ENCODE data around the gene PLXNA2. TPM values are rescaled to one million over a fixed set of nuclear protein-coding genes. Genes with fewer than 3 reads are reported as not detected.

The PLXNA2 gene
- total RNA-seq, 1 donor from 2014 or later = 17.7 TPM

- Mint-ChIP-seq H3K27ac (ENCODE audit: unreplicated experiment) (no peak overlapping the region), H3K27me3 (ENCODE audit: low read depth, unreplicated experiment) (peaks cover 16% of the 10 kb centered on the region), H3K4me1 (ENCODE audit: low read depth, unreplicated experiment) (peaks cover 9% of the 10 kb centered on the region), H3K9me3 (ENCODE audit: unreplicated experiment) (no peaks in the 10 kb centered on the region), H3K4me3 (ENCODE audit: unreplicated experiment) (no peak overlapping the region), H3K36me3 (ENCODE audit: low read depth, unreplicated experiment) (peaks cover 5% of the 10 kb centered on the region)
- DNase-seq (ENCODE audit: low read depth) (peak; percentile 76), FAIRE-seq (no peak)
- Histone ChIP-seq H3K27ac (ENCODE audit: low read depth, low read length) (no peak overlapping the region), H3K9me3 (ENCODE audit: insufficient read depth, low read depth, low read length) (no peaks in the 10 kb centered on the region), H3K4me3 (ENCODE audit: insufficient read depth, low read depth, low read length) (no peak overlapping the region), H3K27me3 (ENCODE audit: insufficient read depth, low read length) (peaks cover 5% of the 10 kb centered on the region), H3K4me1 (ENCODE audit: insufficient read depth, low read length) (peaks cover 7% of the 10 kb centered on the region), H3K36me3 (ENCODE audit: insufficient read depth, low read length) (no peaks in the 10 kb centered on the region), H4K20me1 (ENCODE audit: insufficient read depth, low read length) (no peaks in the 10 kb centered on the region), H3K9ac (ENCODE audit: low read length) (no peak overlapping the region), H3K79me2 (ENCODE audit: insufficient read depth, low read length) (no peaks in the 10 kb centered on the region), H2AFZ (ENCODE audit: low read depth, low read length) (no peak overlapping the region), H3K4me2 (ENCODE audit: low read length) (no peak overlapping the region)
- TF ChIP-seq EZH2 (IDR thresholded peaks at IDR 0.05; ENCODE audit: insufficient read depth, low read length) (no peak), CTCF (IDR thresholded peaks at IDR 0.05; ENCODE audit: insufficient read depth, low read depth, low read length) (no peak)
Observed at GRCh38 chr1:208025031-208025430, 219.2 kb downstream of the PLXNA2 start.

GRCh38 chr1:208024406-208024805, 219.8 kb downstream of the PLXNA2 start:
- peaks cover 9% of the 10 kb centered on the region for H3K27me3 ChIP-seq (ENCODE audit: insufficient read depth, low read length)
- no peak overlapping the region for H3K27ac ChIP-seq (ENCODE audit: low read depth, low read length)
- H3K79me2 ChIP-seq (ENCODE audit: insufficient read depth, low read length) = no peaks in the 10 kb centered on the region
- peaks cover under 1% of the 10 kb centered on the region for H3K4me1 ChIP-seq (ENCODE audit: insufficient read depth, low read length)
- FAIRE-seq = no peak
- Mint-ChIP-seq H3K27me3 (ENCODE audit: low read depth, unreplicated experiment) (peaks cover 22% of the 10 kb centered on the region), H3K4me3 (ENCODE audit: unreplicated experiment) (no peak overlapping the region), H3K27ac (ENCODE audit: unreplicated experiment) (no peak overlapping the region), H3K4me1 (ENCODE audit: low read depth, unreplicated experiment) (peaks cover 4% of the 10 kb centered on the region), H3K36me3 (ENCODE audit: low read depth, unreplicated experiment) (peaks cover 4% of the 10 kb centered on the region), H3K9me3 (ENCODE audit: unreplicated experiment) (no peaks in the 10 kb centered on the region)
- no peak overlapping the region for H3K4me3 ChIP-seq (ENCODE audit: insufficient read depth, low read depth, low read length)
- no peaks in the 10 kb centered on the region for H3K9me3 ChIP-seq (ENCODE audit: insufficient read depth, low read depth, low read length)
- no peak overlapping the region for H3K9ac ChIP-seq (ENCODE audit: low read length)
- no peaks in the 10 kb centered on the region for H3K36me3 ChIP-seq (ENCODE audit: insufficient read depth, low read length)
- H4K20me1 ChIP-seq (ENCODE audit: insufficient read depth, low read length) = no peaks in the 10 kb centered on the region
- H2AFZ ChIP-seq (ENCODE audit: low read depth, low read length) = no peak overlapping the region
- no peak for TF ChIP-seq CTCF (IDR thresholded peaks at IDR 0.05; ENCODE audit: insufficient read depth, low read depth, low read length)
- no peak for TF ChIP-seq EZH2 (IDR thresholded peaks at IDR 0.05; ENCODE audit: insufficient read depth, low read length)
- DNase-seq (ENCODE audit: low read depth) = no peak
- no peak overlapping the region for H3K4me2 ChIP-seq (ENCODE audit: low read length)

GRCh38 chr1:208019257-208019656, 224.9 kb downstream of the PLXNA2 start:
- H3K4me1 Mint-ChIP-seq (ENCODE audit: low read depth, unreplicated experiment) = peaks cover 1% of the 10 kb centered on the region
- no peak overlapping the region for H3K4me3 ChIP-seq (ENCODE audit: insufficient read depth, low read depth, low read length)
- TF ChIP-seq EZH2 (IDR thresholded peaks at IDR 0.05; ENCODE audit: insufficient read depth, low read length) (no peak), CTCF (IDR thresholded peaks at IDR 0.05; ENCODE audit: insufficient read depth, low read depth, low read length) (no peak)
- H3K4me3 Mint-ChIP-seq (ENCODE audit: unreplicated experiment) = no peak overlapping the region
- no peak overlapping the region for H3K27ac Mint-ChIP-seq (ENCODE audit: unreplicated experiment)
- H3K9me3 Mint-ChIP-seq (ENCODE audit: unreplicated experiment) = no peaks in the 10 kb centered on the region
- no peaks in the 10 kb centered on the region for H3K9me3 ChIP-seq (ENCODE audit: insufficient read depth, low read depth, low read length)
- FAIRE-seq = no peak
- H4K20me1 ChIP-seq (ENCODE audit: insufficient read depth, low read length) = no peaks in the 10 kb centered on the region
- H2AFZ ChIP-seq (ENCODE audit: low read depth, low read length) = no peak overlapping the region
- no peak overlapping the region for H3K27ac ChIP-seq (ENCODE audit: low read depth, low read length)
- H3K36me3 ChIP-seq (ENCODE audit: insufficient read depth, low read length) = no peaks in the 10 kb centered on the region
- H3K79me2 ChIP-seq (ENCODE audit: insufficient read depth, low read length) = no peaks in the 10 kb centered on the region
- no peaks in the 10 kb centered on the region for H3K36me3 Mint-ChIP-seq (ENCODE audit: low read depth, unreplicated experiment)
- H3K9ac ChIP-seq (ENCODE audit: low read length) = no peak overlapping the region
- peaks cover 48% of the 10 kb centered on the region for H3K27me3 Mint-ChIP-seq (ENCODE audit: low read depth, unreplicated experiment)
- no peak for DNase-seq (ENCODE audit: low read depth)
- no peak overlapping the region for H3K4me2 ChIP-seq (ENCODE audit: low read length)
- peaks cover 11% of the 10 kb centered on the region for H3K27me3 ChIP-seq (ENCODE audit: insufficient read depth, low read length)
- H3K4me1 ChIP-seq (ENCODE audit: insufficient read depth, low read length) = no peaks in the 10 kb centered on the region

Measured in astrocyte (in vitro differentiated cells and primary cell).